Parathyroid adenoma (tissue), 2 donors: ENCODE data around the gene TSEN2.

Experiments
- H2AFZ ChIP-seq: fragments of 300-600 bp; sonication (generic); one replicate; pipeline ENCODE4 v1.7.0; 2017; ENCODE audit warnings: antibody characterized with exemption, mild to moderate bottlenecking
- H3K27ac ChIP-seq: fragments of 300-600 bp; sonication (generic); one replicate; pipeline ENCODE4 v1.7.0; 2017
- H3K27me3 ChIP-seq: fragments of 300-600 bp; sonication (generic); one replicate; pipeline ENCODE4 v1.7.0; 2017; ENCODE audit warnings: low read length; ENCODE audit not compliant: control insufficient read depth, insufficient read depth
- H3K36me3 ChIP-seq: fragments of 300-600 bp; sonication (generic); one replicate; pipeline ENCODE4 v1.7.0; 2017; ENCODE audit warnings: low read length; ENCODE audit not compliant: control insufficient read depth, insufficient read depth
- H3K4me1 ChIP-seq: fragments of 300-600 bp; sonication (generic); one replicate; pipeline ENCODE4 v1.7.0; 2017; ENCODE audit warnings: control low read depth
- H3K4me2 ChIP-seq: fragments of 300-600 bp; sonication (generic); one replicate; pipeline ENCODE4 v1.7.0; 2017; ENCODE audit warnings: low read length
- H3K4me3 ChIP-seq: fragments of 300-600 bp; sonication (generic); one replicate; pipeline ENCODE4 v1.7.0; 2017; ENCODE audit warnings: low read depth, low read length
- H3K79me2 ChIP-seq: fragments of 300-600 bp; sonication (generic); one replicate; pipeline ENCODE4 v1.7.0; 2017; ENCODE audit warnings: control low read depth
- H3K9ac ChIP-seq: fragments of 300-600 bp; sonication (generic); one replicate; pipeline ENCODE4 v1.7.0; 2017; ENCODE audit warnings: mild to moderate bottlenecking
- H3K9me3 ChIP-seq: fragments of 300-600 bp; sonication (generic); one replicate; pipeline ENCODE4 v1.7.0; 2017; ENCODE audit warnings: low read length; ENCODE audit not compliant: control insufficient read depth
- TF ChIP-seq, protein P1 (sequence below): fragments of 300-600 bp; sonication (generic); IDR thresholded peaks from one replicate; pipeline ENCODE4 v1.7.0; 2017; ENCODE audit warnings: antibody characterized with exemption, mild to moderate bottlenecking
- donor health status: primary hyperparathyroidism.

TSEN2 gene

DNA sequence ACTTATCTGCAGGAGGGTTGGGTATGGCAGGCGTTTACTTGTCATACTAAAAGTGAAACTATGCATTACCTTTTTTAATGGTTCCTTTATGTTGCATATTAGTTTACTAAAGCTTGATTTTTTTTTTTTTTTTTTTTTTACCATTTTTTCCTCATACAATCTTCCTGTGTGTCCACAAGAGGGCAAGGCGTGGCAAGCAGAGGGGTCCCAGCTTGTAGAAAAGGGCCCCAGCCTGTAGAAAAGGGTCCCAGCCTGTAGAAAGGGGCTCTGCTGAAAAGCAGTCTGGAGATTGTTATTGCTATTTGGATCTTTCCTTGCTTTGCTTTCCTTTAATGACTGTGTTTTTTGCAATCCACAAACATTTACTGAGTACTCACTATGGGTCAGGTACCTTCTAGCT, 94.5 kb downstream of the TSEN2 start:
- H2AFZ ChIP-seq, result no peak overlapping the region
- TF ChIP-seq, protein P1, sequence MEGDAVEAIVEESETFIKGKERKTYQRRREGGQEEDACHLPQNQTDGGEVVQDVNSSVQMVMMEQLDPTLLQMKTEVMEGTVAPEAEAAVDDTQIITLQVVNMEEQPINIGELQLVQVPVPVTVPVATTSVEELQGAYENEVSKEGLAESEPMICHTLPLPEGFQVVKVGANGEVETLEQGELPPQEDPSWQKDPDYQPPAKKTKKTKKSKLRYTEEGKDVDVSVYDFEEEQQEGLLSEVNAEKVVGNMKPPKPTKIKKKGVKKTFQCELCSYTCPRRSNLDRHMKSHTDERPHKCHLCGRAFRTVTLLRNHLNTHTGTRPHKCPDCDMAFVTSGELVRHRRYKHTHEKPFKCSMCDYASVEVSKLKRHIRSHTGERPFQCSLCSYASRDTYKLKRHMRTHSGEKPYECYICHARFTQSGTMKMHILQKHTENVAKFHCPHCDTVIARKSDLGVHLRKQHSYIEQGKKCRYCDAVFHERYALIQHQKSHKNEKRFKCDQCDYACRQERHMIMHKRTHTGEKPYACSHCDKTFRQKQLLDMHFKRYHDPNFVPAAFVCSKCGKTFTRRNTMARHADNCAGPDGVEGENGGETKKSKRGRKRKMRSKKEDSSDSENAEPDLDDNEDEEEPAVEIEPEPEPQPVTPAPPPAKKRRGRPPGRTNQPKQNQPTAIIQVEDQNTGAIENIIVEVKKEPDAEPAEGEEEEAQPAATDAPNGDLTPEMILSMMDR, result no peak
- no peaks in the 10 kb centered on the region for H3K27me3 ChIP-seq
- no peak overlapping the region for H3K9ac ChIP-seq
- no peaks in the 10 kb centered on the region for H3K9me3 ChIP-seq
- no peak overlapping the region for H3K27ac ChIP-seq
- no peaks in the 10 kb centered on the region for H3K79me2 ChIP-seq
- no peaks in the 10 kb centered on the region for H3K4me1 ChIP-seq
- H3K36me3 ChIP-seq, result no peaks in the 10 kb centered on the region
- no peak overlapping the region for H3K4me3 ChIP-seq
- H3K4me2 ChIP-seq, result no peak overlapping the region

- no peaks in the 10 kb centered on the region for H3K36me3 ChIP-seq
- no peak overlapping the region for H3K27ac ChIP-seq
Measured at GRCh38 chr3:12579456-12579855, 95.2 kb downstream of the TSEN2 start.

GRCh38 chr3:12579905-12580304, 95.6 kb downstream of the TSEN2 start:
- no peaks in the 10 kb centered on the region for H3K4me1 ChIP-seq

More at GRCh38 chr3:12579456-12579855, 95.2 kb downstream of the TSEN2 start:
- H3K4me1 ChIP-seq, result no peaks in the 10 kb centered on the region
- TF ChIP-seq, protein P1, result no peak
- H3K27me3 ChIP-seq, result no peaks in the 10 kb centered on the region
- H3K4me3 ChIP-seq, result no peak overlapping the region
- H3K9ac ChIP-seq, result no peak overlapping the region
- no peaks in the 10 kb centered on the region for H3K79me2 ChIP-seq
- H3K4me2 ChIP-seq, result no peak overlapping the region
- no peak overlapping the region for H2AFZ ChIP-seq
- no peaks in the 10 kb centered on the region for H3K9me3 ChIP-seq

DNA sequence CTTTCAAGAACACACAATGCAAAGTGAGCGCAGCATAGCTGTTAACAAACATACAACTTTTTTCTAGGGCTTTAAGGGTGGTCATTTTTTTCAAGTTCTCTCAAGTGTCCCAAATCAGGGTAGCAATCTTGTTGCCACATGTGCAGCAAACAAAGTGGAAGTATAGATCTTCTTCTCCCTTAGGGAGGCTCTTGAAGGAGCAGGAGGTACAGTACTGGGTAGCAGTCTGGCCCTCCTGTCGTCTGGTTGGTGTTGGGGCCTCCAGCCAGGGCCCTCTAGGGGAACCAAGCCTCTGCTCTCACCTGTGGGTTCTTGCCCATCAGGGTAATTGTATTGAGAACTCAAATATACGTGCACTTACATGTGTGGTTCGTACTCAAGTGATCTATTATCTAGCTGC, 98.5 kb downstream of the TSEN2 start:
- Histone ChIP-seq H3K79me2 (no peaks in the 10 kb centered on the region), H3K4me2 (no peak overlapping the region), H3K36me3 (no peaks in the 10 kb centered on the region), H3K27me3 (no peaks in the 10 kb centered on the region), H2AFZ (no peak overlapping the region), H3K9ac (no peak overlapping the region), H3K9me3 (no peaks in the 10 kb centered on the region), H3K27ac (no peak overlapping the region), H3K4me1 (no peaks in the 10 kb centered on the region), H3K4me3 (no peak overlapping the region)
- TF ChIP-seq, protein P1, result no peak

More at GRCh38 chr3:12579905-12580304, 95.6 kb downstream of the TSEN2 start:
- H3K9me3 ChIP-seq, result no peaks in the 10 kb centered on the region
- H3K4me3 ChIP-seq, result no peak overlapping the region
- H3K9ac ChIP-seq, result no peak overlapping the region
- no peak overlapping the region for H2AFZ ChIP-seq
- no peaks in the 10 kb centered on the region for H3K36me3 ChIP-seq
- no peak overlapping the region for H3K27ac ChIP-seq
- no peaks in the 10 kb centered on the region for H3K79me2 ChIP-seq
- no peak overlapping the region for H3K4me2 ChIP-seq
- H3K27me3 ChIP-seq, result no peaks in the 10 kb centered on the region
- TF ChIP-seq, protein P1, result no peak
